Measurements from ENCODE around the gene COL4A1.

DNA sequence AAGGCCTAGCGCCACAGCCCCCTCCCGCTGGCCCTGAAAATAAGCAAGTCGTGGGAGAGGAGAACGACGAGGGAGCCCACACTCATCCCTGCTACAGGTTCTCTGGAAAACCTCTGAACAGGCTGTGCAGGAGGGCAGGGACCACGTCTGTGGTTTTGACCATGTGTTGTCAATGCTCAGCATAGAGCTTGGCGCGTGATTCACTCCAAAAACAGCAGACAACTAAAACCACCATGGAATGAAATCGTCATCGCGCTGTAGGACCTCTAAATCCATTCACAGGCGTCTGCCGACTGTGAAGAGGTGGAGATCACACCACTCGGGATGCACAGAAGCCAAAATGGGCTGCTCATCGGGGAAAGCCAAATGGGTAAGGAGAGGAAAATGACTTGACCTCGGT lies 121.3 kb downstream of the COL4A1 start:
- TF ChIP-seq, protein P1, sequence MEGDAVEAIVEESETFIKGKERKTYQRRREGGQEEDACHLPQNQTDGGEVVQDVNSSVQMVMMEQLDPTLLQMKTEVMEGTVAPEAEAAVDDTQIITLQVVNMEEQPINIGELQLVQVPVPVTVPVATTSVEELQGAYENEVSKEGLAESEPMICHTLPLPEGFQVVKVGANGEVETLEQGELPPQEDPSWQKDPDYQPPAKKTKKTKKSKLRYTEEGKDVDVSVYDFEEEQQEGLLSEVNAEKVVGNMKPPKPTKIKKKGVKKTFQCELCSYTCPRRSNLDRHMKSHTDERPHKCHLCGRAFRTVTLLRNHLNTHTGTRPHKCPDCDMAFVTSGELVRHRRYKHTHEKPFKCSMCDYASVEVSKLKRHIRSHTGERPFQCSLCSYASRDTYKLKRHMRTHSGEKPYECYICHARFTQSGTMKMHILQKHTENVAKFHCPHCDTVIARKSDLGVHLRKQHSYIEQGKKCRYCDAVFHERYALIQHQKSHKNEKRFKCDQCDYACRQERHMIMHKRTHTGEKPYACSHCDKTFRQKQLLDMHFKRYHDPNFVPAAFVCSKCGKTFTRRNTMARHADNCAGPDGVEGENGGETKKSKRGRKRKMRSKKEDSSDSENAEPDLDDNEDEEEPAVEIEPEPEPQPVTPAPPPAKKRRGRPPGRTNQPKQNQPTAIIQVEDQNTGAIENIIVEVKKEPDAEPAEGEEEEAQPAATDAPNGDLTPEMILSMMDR (IDR thresholded peaks at IDR 0.05): no peak
- no peak for TF ChIP-seq POLR2A (IDR thresholded peaks at IDR 0.05)

Measured in heart left ventricle (tissue), 13 donors.